ENCODE results near the gene RPS6KA2.
"Not testable (repeated sequence)": the region's sequence is repeated elsewhere in the genome, so short reads cannot be mapped to it uniquely, and the experiment has no call there.

RPS6KA2 gene

GRCh38 chr6:166544296-166544605 is 82.8 kb downstream of the RPS6KA2 start:
- DNase-seq = no peak

- DNase-seq = no peak
These were observed 83.3 kb downstream of the RPS6KA2 start for GRCh38 chr6:166543603-166544295.

GRCh38 chr6:166542580-166542912 is 84.5 kb downstream of the RPS6KA2 start:
- DNase-seq = no peak

GRCh38 chr6:166541876-166542579 is 85.0 kb downstream of the RPS6KA2 start:
- DNase-seq = no peak

- no peak for DNase-seq
These were observed 85.7 kb downstream of the RPS6KA2 start for GRCh38 chr6:166541366-166541765.

GRCh38 chr6:166540631-166541331 is 86.3 kb downstream of the RPS6KA2 start:
- DNase-seq = no peak

GRCh38 chr6:166539543-166539942 is 87.5 kb downstream of the RPS6KA2 start:
- DNase-seq = no peak

- DNase-seq = not testable (repeated sequence)
These were observed 88.1 kb downstream of the RPS6KA2 start for GRCh38 chr6:166539011-166539385.

GRCh38 chr6:166538297-166539010 is 88.6 kb downstream of the RPS6KA2 start:
- no peak for DNase-seq

GRCh38 chr6:166534658-166535406 is 92.2 kb downstream of the RPS6KA2 start:
- no peak for DNase-seq

- DNase-seq = no peak
These were observed 93.7 kb downstream of the RPS6KA2 start for GRCh38 chr6:166533205-166533824.

GRCh38 chr6:166532302-166532701 is 94.7 kb downstream of the RPS6KA2 start:
- DNase-seq = no peak

- DNase-seq = no peak
These were observed 96.6 kb downstream of the RPS6KA2 start for GRCh38 chr6:166530211-166531095.

- no peak for DNase-seq
These were observed 97.5 kb downstream of the RPS6KA2 start for GRCh38 chr6:166529586-166529985.

- DNase-seq = not testable (repeated sequence)
These were observed 98.0 kb downstream of the RPS6KA2 start for GRCh38 chr6:166529058-166529457.

- DNase-seq = no peak
These were observed 99.2 kb downstream of the RPS6KA2 start for GRCh38 chr6:166527849-166528248.

GRCh38 chr6:166526937-166527336 is 100.1 kb downstream of the RPS6KA2 start:
- DNase-seq = no peak

- no peak for DNase-seq
These were observed 101.5 kb downstream of the RPS6KA2 start for GRCh38 chr6:166525567-166525966.

- DNase-seq = no peak
These were observed 103.1 kb downstream of the RPS6KA2 start for GRCh38 chr6:166523782-166524559.

All from NCI-H82 (cell line).